A673 (cell line): ENCODE data around the gene ZDHHC7. TPM values are rescaled to one million over a fixed set of nuclear protein-coding genes. Genes with fewer than 3 reads are reported as not detected.

Source experiments
- BruUV-seq: library from RNA; stranded (reverse); fragments of 400-500 nt; replicated peaks from 2 replicates; lab custom pipeline; 2021; lab: Mats Ljungman, UMichigan
- CTCF ChIA-PET: fragments of 300-600 bp; sonication (Branson Sonifier 250); formaldehyde crosslinking; loops from one replicate; lab custom pipeline; 2022; ENCODE audit warnings: antibody characterized with exemption; lab: Charles Lee
- POLR2A ChIA-PET: fragments of 300-600 bp; sonication (Branson Sonifier 250); formaldehyde crosslinking; loops from one replicate; lab custom pipeline; 2022; ENCODE audit warnings: antibody characterized with exemption; ENCODE audit not compliant: low non-redundant PET; lab: Charles Lee
- DNase-seq: peaks from one replicate; pipeline ENCODE4 v3.0.0-alpha.2; 2015; ENCODE audit warnings: low spot score
- H3K27ac ChIP-seq: fragments of 200-600 bp; sonication (generic); 2 replicates; pipeline ENCODE4 v1.5.1; 2016; ENCODE audit warnings: mixed run types, low read depth, mild to moderate bottlenecking, mixed read lengths, antibody characterized with exemption, low read length; ENCODE audit not compliant: poor library complexity, severe bottlenecking
- H3K27me3 ChIP-seq: fragments of 200-600 bp; sonication (generic); replicated peaks from 2 replicates; pipeline ENCODE4 v1.6.1; 2017; ENCODE audit warnings: mixed run types, low read depth, mild to moderate bottlenecking, mixed read lengths, antibody characterized with exemption, low read length; ENCODE audit not compliant: insufficient read depth, poor library complexity
- H3K36me3 ChIP-seq: fragments of 200-600 bp; sonication (generic); 2 replicates; pipeline ENCODE4 v1.6.1; 2016; ENCODE audit warnings: mixed run types, mild to moderate bottlenecking, mixed read lengths, antibody characterized with exemption, low read length; ENCODE audit not compliant: insufficient read depth, poor library complexity, severe bottlenecking
- H3K4me1 ChIP-seq: fragments of 200-600 bp; sonication (generic); 2 replicates; pipeline ENCODE4 v1.6.1; 2017; ENCODE audit warnings: mixed run types, mild to moderate bottlenecking, mixed read lengths, antibody characterized with exemption, low read length; ENCODE audit not compliant: insufficient read depth, poor library complexity, severe bottlenecking
- H3K4me3 ChIP-seq: fragments of 200-600 bp; sonication (generic); 2 replicates; pipeline ENCODE4 v1.5.1; 2016; ENCODE audit warnings: low read depth, mixed run types, mild to moderate bottlenecking, mixed read lengths, low read length; ENCODE audit not compliant: poor library complexity, severe bottlenecking
- H3K9me3 ChIP-seq: fragments of 200-600 bp; sonication (generic); 2 replicates; pipeline ENCODE4 v1.6.1; 2016; ENCODE audit warnings: mixed run types, low read depth, mild to moderate bottlenecking, mixed read lengths, antibody characterized with exemption, low read length; ENCODE audit not compliant: poor library complexity, severe bottlenecking
- CTCF ChIP-seq: fragments of 300-800, 200-600 bp; sonication (generic); conservative IDR thresholded peaks from 2 replicates; pipeline ENCODE4 v1.5.1; 2017; ENCODE audit warnings: low read depth, mild to moderate bottlenecking, antibody characterized with exemption, low read length, moderate library complexity, mixed read lengths
- EZH2 ChIP-seq: fragments of 200-600 bp; sonication (generic); IDR thresholded peaks from 2 replicates; pipeline ENCODE4 v1.6.1; 2017; ENCODE audit warnings: borderline replicate concordance, low read depth, mild to moderate bottlenecking, mixed read lengths, antibody characterized with exemption, low read length; ENCODE audit not compliant: poor library complexity, severe bottlenecking
- intact Hi-C: fragments of 100-400 bp; cut with micrococcal nuclease; formaldehyde crosslinking; loops from one replicate; pipeline ENCODE4 v1.10.0; 2022; ENCODE audit not compliant: unreplicated experiment
- total RNA-seq: library from RNA; stranded (reverse); gene quantifications from 2 replicates; pipeline ENCODE4 v1.2.3, GENCODE V29; 2021

The ZDHHC7 gene
- total RNA-seq, 1 experiment from 2014 or later, result 43.5 TPM

- TF ChIP-seq EZH2, result no peak
- Histone ChIP-seq H3K27ac (no peak overlapping the region), H3K36me3 (no peaks in the 10 kb centered on the region), H3K9me3 (no peaks in the 10 kb centered on the region), H3K4me3 (no peak overlapping the region), H3K27me3 (no peaks in the 10 kb centered on the region), H3K4me1 (peaks cover 6% of the 10 kb centered on the region)
- ChIA-PET POLR2A (interaction anchor here (0.6 kb wide), 1 partner anchor 12 kb away, joined by 4 read pairs; no protein-coding TSS in a partner anchor), CTCF (no interaction called here)
- no peak for DNase-seq
- no TSS peak for BruUV-seq
- intact Hi-C loops, result no loop called here
Measured at GRCh38 chr16:85048921-85049562, 37.7 kb upstream of the ZDHHC7 start.

- H3K4me1 ChIP-seq, result peaks cover 6% of the 10 kb centered on the region
- POLR2A ChIA-PET, result no interaction called here
- DNase-seq, result no peak
- no TSS peak for BruUV-seq
- intact Hi-C loops, result no loop called here
- no peaks in the 10 kb centered on the region for H3K36me3 ChIP-seq
- H3K27me3 ChIP-seq, result no peaks in the 10 kb centered on the region
- H3K4me3 ChIP-seq, result no peak overlapping the region
- no peak overlapping the region for H3K27ac ChIP-seq
- CTCF ChIA-PET, result no interaction called here
- TF ChIP-seq EZH2 (no peak), CTCF (no peak)
- no peaks in the 10 kb centered on the region for H3K9me3 ChIP-seq
Measured at GRCh38 chr16:85047867-85048455, 36.6 kb upstream of the ZDHHC7 start.

- no peak overlapping the region for H3K4me3 ChIP-seq
- H3K9me3 ChIP-seq, result no peaks in the 10 kb centered on the region
- no peak overlapping the region for H3K27ac ChIP-seq
- H3K36me3 ChIP-seq, result no peaks in the 10 kb centered on the region
- intact Hi-C loops, result no loop called here
- no peak for DNase-seq
- ChIA-PET POLR2A (no interaction called here), CTCF (interaction anchor here (0.7 kb wide), 1 partner anchor 375 kb away, joined by 3 read pairs; no protein-coding TSS in a partner anchor)
- TF ChIP-seq EZH2, result no peak
- TF ChIP-seq CTCF, result no peak
- H3K27me3 ChIP-seq, result no peaks in the 10 kb centered on the region
- H3K4me1 ChIP-seq, result peaks cover 6% of the 10 kb centered on the region
- no TSS peak for BruUV-seq
Measured at GRCh38 chr16:85046931-85047866, 35.9 kb upstream of the ZDHHC7 start.
